ENCODE results near the gene SPATA31A6. TPM values are rescaled to one million over a fixed set of nuclear protein-coding genes. Genes with fewer than 3 reads are reported as not detected.
"Not testable (repeated sequence)": the region's sequence is repeated elsewhere in the genome, so short reads cannot be mapped to it uniquely, and the experiment has no call there.

SPATA31A6 gene
- total RNA-seq = not detected
- polyA plus RNA-seq (ENCODE audit: insufficient read depth in 1 of 8, insufficient read length in 8 of 8, low replicate concordance in 1 of 8) = under 1 TPM in 1 of 8 donors, not detected in 7; 0.09 TPM
- long read RNA-seq, donor 1 = 0 reads
- long read RNA-seq, donor 2 = 0 reads
- long read RNA-seq, donor 3 = 0 reads
- long read RNA-seq, donor 4 = 0 reads
- long read RNA-seq, donor 5 = 0 reads
- long read RNA-seq, donor 6 = 0 reads
- long read RNA-seq, donor 7 = 0 reads
- long read RNA-seq, donor 8 = 0 reads
- long read RNA-seq, donor 9 = 0 reads
- long read RNA-seq, donor 10 = 0 reads
- long read RNA-seq, donor 11 = 0 reads

GRCh38 chr9:42183359-42183758, at the start of gene SPATA31A6:
Gene SPATA31A6 (plus strand): TSS chr9:42183659. CDS start chr9:42183688, 29 bp downstream.
- not testable (repeated sequence) for H3K4me3 ChIP-seq (ENCODE audit: low read length); H3K9me3 ChIP-seq (replicated peaks; ENCODE audit: control insufficient read depth, low read depth, low read length); H3K27ac ChIP-seq (ENCODE audit: low read length); H3K27me3 ChIP-seq (ENCODE audit: control insufficient read depth, insufficient read depth, low read length); H3K4me1 ChIP-seq (ENCODE audit: control insufficient read depth, insufficient read depth, low read length); H3K36me3 ChIP-seq (ENCODE audit: control insufficient read depth, insufficient read depth, low read length); DNase-seq
- WGBS (ENCODE audit: insufficient coverage) = no CpG with 5 or more reads among the region's 5 CpGs

GRCh38 chr9:42160299-42160698, 23.2 kb upstream of the SPATA31A6 start:
- WGBS (ENCODE audit: insufficient coverage) = no CpG with 5 or more reads among the region's 1 CpG
- not testable (repeated sequence) for H3K4me3 ChIP-seq (ENCODE audit: low read length); H3K27me3 ChIP-seq (ENCODE audit: control insufficient read depth, insufficient read depth, low read length); H3K4me1 ChIP-seq (ENCODE audit: control insufficient read depth, insufficient read depth, low read length); H3K27ac ChIP-seq (ENCODE audit: low read length); H3K36me3 ChIP-seq (ENCODE audit: control insufficient read depth, insufficient read depth, low read length); H3K9me3 ChIP-seq (replicated peaks; ENCODE audit: control insufficient read depth, low read depth, low read length)
- DNase-seq = peak; percentile 5

- H3K27ac ChIP-seq (ENCODE audit: low read length); DNase-seq: not testable (repeated sequence)
- WGBS (ENCODE audit: insufficient coverage) = no CpG with 5 or more reads among the region's 2 CpGs
These were observed 36.4 kb downstream of the SPATA31A6 start for GRCh38 chr9:42219861-42220260.

GRCh38 chr9:42223230-42223629, 39.8 kb downstream of the SPATA31A6 start:
- H3K4me3 ChIP-seq (ENCODE audit: low read length); H3K9me3 ChIP-seq (replicated peaks; ENCODE audit: control insufficient read depth, low read depth, low read length); DNase-seq; H3K36me3 ChIP-seq (ENCODE audit: control insufficient read depth, insufficient read depth, low read length); H3K27me3 ChIP-seq (ENCODE audit: control insufficient read depth, insufficient read depth, low read length); H3K27ac ChIP-seq (ENCODE audit: low read length); H3K4me1 ChIP-seq (ENCODE audit: control insufficient read depth, insufficient read depth, low read length): not testable (repeated sequence)
- no CpG with 5 or more reads among the region's 10 CpGs for WGBS (ENCODE audit: insufficient coverage)

More at GRCh38 chr9:42219861-42220260, 36.4 kb downstream of the SPATA31A6 start:
- H3K36me3 ChIP-seq (ENCODE audit: control insufficient read depth, insufficient read depth, low read length); H3K4me3 ChIP-seq (ENCODE audit: low read length); H3K9me3 ChIP-seq (replicated peaks; ENCODE audit: control insufficient read depth, low read depth, low read length); H3K27me3 ChIP-seq (ENCODE audit: control insufficient read depth, insufficient read depth, low read length); H3K4me1 ChIP-seq (ENCODE audit: control insufficient read depth, insufficient read depth, low read length): not testable (repeated sequence)

- H3K4me3 ChIP-seq (ENCODE audit: low read length); H3K36me3 ChIP-seq (ENCODE audit: control insufficient read depth, insufficient read depth, low read length); H3K4me1 ChIP-seq (ENCODE audit: control insufficient read depth, insufficient read depth, low read length); H3K27ac ChIP-seq (ENCODE audit: low read length); H3K27me3 ChIP-seq (ENCODE audit: control insufficient read depth, insufficient read depth, low read length); H3K9me3 ChIP-seq (replicated peaks; ENCODE audit: control insufficient read depth, low read depth, low read length): not testable (repeated sequence)
- peak; percentile 7 for DNase-seq
- WGBS (ENCODE audit: insufficient coverage) = no CpG with 5 or more reads among the region's 4 CpGs
These were observed 49.6 kb downstream of the SPATA31A6 start for GRCh38 chr9:42233031-42233430.

- H3K36me3 ChIP-seq (ENCODE audit: control insufficient read depth, insufficient read depth, low read length); H3K4me1 ChIP-seq (ENCODE audit: control insufficient read depth, insufficient read depth, low read length); H3K27ac ChIP-seq (ENCODE audit: low read length); H3K27me3 ChIP-seq (ENCODE audit: control insufficient read depth, insufficient read depth, low read length); DNase-seq; H3K4me3 ChIP-seq (ENCODE audit: low read length); H3K9me3 ChIP-seq (replicated peaks; ENCODE audit: control insufficient read depth, low read depth, low read length): not testable (repeated sequence)
These were observed 51.2 kb downstream of the SPATA31A6 start for GRCh38 chr9:42234610-42235009.

- not testable (repeated sequence) for H3K4me3 ChIP-seq (ENCODE audit: low read length); H3K27ac ChIP-seq (ENCODE audit: low read length); DNase-seq; H3K27me3 ChIP-seq (ENCODE audit: control insufficient read depth, insufficient read depth, low read length); H3K9me3 ChIP-seq (replicated peaks; ENCODE audit: control insufficient read depth, low read depth, low read length); H3K4me1 ChIP-seq (ENCODE audit: control insufficient read depth, insufficient read depth, low read length); H3K36me3 ChIP-seq (ENCODE audit: control insufficient read depth, insufficient read depth, low read length)
- WGBS (ENCODE audit: insufficient coverage) = no CpG with 5 or more reads among the region's 1 CpG
These were observed 52.0 kb downstream of the SPATA31A6 start for GRCh38 chr9:42235352-42235991.

- not testable (repeated sequence) for H3K27ac ChIP-seq (ENCODE audit: low read length); H3K4me1 ChIP-seq (ENCODE audit: control insufficient read depth, insufficient read depth, low read length); H3K27me3 ChIP-seq (ENCODE audit: control insufficient read depth, insufficient read depth, low read length); DNase-seq; H3K4me3 ChIP-seq (ENCODE audit: low read length); H3K36me3 ChIP-seq (ENCODE audit: control insufficient read depth, insufficient read depth, low read length); H3K9me3 ChIP-seq (replicated peaks; ENCODE audit: control insufficient read depth, low read depth, low read length)
These were observed 52.6 kb downstream of the SPATA31A6 start for GRCh38 chr9:42236097-42236496.

- not testable (repeated sequence) for H3K36me3 ChIP-seq (ENCODE audit: control insufficient read depth, insufficient read depth, low read length); H3K9me3 ChIP-seq (replicated peaks; ENCODE audit: control insufficient read depth, low read depth, low read length); H3K27ac ChIP-seq (ENCODE audit: low read length); H3K27me3 ChIP-seq (ENCODE audit: control insufficient read depth, insufficient read depth, low read length); H3K4me3 ChIP-seq (ENCODE audit: low read length); H3K4me1 ChIP-seq (ENCODE audit: control insufficient read depth, insufficient read depth, low read length)
- peak; percentile 24 for DNase-seq
- 40% methylated on average over 1 of the region's 3 CpGs for WGBS (ENCODE audit: insufficient coverage)
These were observed 53.9 kb downstream of the SPATA31A6 start for GRCh38 chr9:42237381-42237780.

GRCh38 chr9:42238862-42239261, 55.4 kb downstream of the SPATA31A6 start:
- WGBS (ENCODE audit: insufficient coverage) = no CpG with 5 or more reads among the region's 2 CpGs
- H3K36me3 ChIP-seq (ENCODE audit: control insufficient read depth, insufficient read depth, low read length); H3K9me3 ChIP-seq (replicated peaks; ENCODE audit: control insufficient read depth, low read depth, low read length); DNase-seq; H3K27me3 ChIP-seq (ENCODE audit: control insufficient read depth, insufficient read depth, low read length); H3K4me1 ChIP-seq (ENCODE audit: control insufficient read depth, insufficient read depth, low read length); H3K4me3 ChIP-seq (ENCODE audit: low read length): not testable (repeated sequence)
- H3K27ac ChIP-seq (ENCODE audit: low read length) = peak overlapping the region; percentile 20
